H1 (cell line): ENCODE results near the gene VDR. TPM values are rescaled to one million over a fixed set of nuclear protein-coding genes. Genes with fewer than 3 reads are reported as not detected.

Experiments
- CTCF ChIA-PET: fragments of 300-600 bp; sonication (Branson Sonifier 250); formaldehyde crosslinking; loops from one replicate; lab custom pipeline; 2021; ENCODE audit not compliant: partially characterized antibody; lab: Charles Lee
- POLR2A ChIA-PET: fragments of 300-600 bp; sonication (Branson Sonifier 250); formaldehyde crosslinking; loops from one replicate; lab custom pipeline; 2021; ENCODE audit warnings: inconsistent platforms; ENCODE audit not compliant: partially characterized antibody; lab: Charles Lee
- DNase-seq, 2 experiments: peaks; one replicate each; pipeline versions ENCODE4 v3.0.0 to v3.0.0-alpha.2; 2010 to 2022; ENCODE audit warnings: low spot score in 2 of 2, low read depth in 1 of 2, mixed read lengths in 1 of 2
- FAIRE-seq: peaks from 2 replicates; lab custom pipeline; 2011; peaks lifted over from hg19 to GRCh38; lab: Jason Lieb, UNC
- H2AFZ ChIP-seq: 2 replicates; pipeline ENCODE4 v1.8.1; 2012; ENCODE audit warnings: low read length, inconsistent platforms
- H2AK5ac ChIP-seq: 2 replicates; pipeline ENCODE4 v1.6.1; 2013; ENCODE audit warnings: low read depth, low read length
- H2BK120ac ChIP-seq: replicated peaks from 2 replicates; pipeline ENCODE3; 2013; ENCODE audit warnings: low read depth, low read length, inconsistent platforms
- H2BK12ac ChIP-seq: 2 replicates; pipeline ENCODE4 v1.6.1; 2013; ENCODE audit warnings: low read depth, low read length
- H2BK15ac ChIP-seq: 2 replicates; pipeline ENCODE4 v1.6.1; 2013; ENCODE audit warnings: low read length
- H2BK20ac ChIP-seq: 2 replicates; pipeline ENCODE4 v1.6.1; 2013; ENCODE audit warnings: low read length
- H2BK5ac ChIP-seq: 2 replicates; pipeline ENCODE4 v1.6.1; 2013; ENCODE audit warnings: low read depth, low read length
- H3K14ac ChIP-seq: 2 replicates; pipeline ENCODE4 v1.6.1; 2013; ENCODE audit warnings: inconsistent platforms; ENCODE audit not compliant: insufficient read length
- H3K18ac ChIP-seq: 2 replicates; pipeline ENCODE4 v1.6.1; 2013; ENCODE audit warnings: low read length; ENCODE audit errors: extremely low read depth
- H3K23ac ChIP-seq: 2 replicates; pipeline ENCODE4 v1.6.1; 2013; ENCODE audit warnings: inconsistent platforms; ENCODE audit not compliant: insufficient read length
- H3K23me2 ChIP-seq: 2 replicates; pipeline ENCODE4 v1.6.1; 2013; ENCODE audit warnings: low read depth, low read length
- H3K27ac ChIP-seq: 2 replicates; pipeline ENCODE4 v1.6.1; 2011; ENCODE audit warnings: low read depth, low read length, inconsistent platforms
- H3K27me3 ChIP-seq, 4 experiments: replicated peaks in 1 of 4; 1 replicate in 1 of 4; 2 replicates in 3 of 4; pipeline versions ENCODE4 v1.6.1 to v1.8.1; 2011 to 2013; ENCODE audit warnings: low read length in 3 of 4, mild to moderate bottlenecking in 3 of 4, inconsistent platforms in 2 of 4, mixed read lengths in 2 of 4, moderate library complexity in 1 of 4; ENCODE audit not compliant: control insufficient read depth in 3 of 4, insufficient read depth in 3 of 4; ENCODE audit errors: extremely low read depth in 1 of 4
- H3K36me3 ChIP-seq, 4 experiments: 2 replicates each; pipeline versions ENCODE4 v1.6.1 to v1.8.1; 2011 to 2013; ENCODE audit warnings: mild to moderate bottlenecking in 4 of 4, low read length in 3 of 4, moderate library complexity in 2 of 4, control low read depth in 1 of 4, inconsistent platforms in 1 of 4; ENCODE audit not compliant: insufficient read depth in 4 of 4, control insufficient read depth in 2 of 4
- H3K4ac ChIP-seq: replicated peaks from 2 replicates; pipeline ENCODE3; 2013; ENCODE audit warnings: low read length, low read depth, mixed read lengths, inconsistent platforms; ENCODE audit not compliant: insufficient read length
- H3K4me1 ChIP-seq, 4 experiments: replicated peaks in 1 of 4; 1 replicate in 1 of 4; 2 replicates in 3 of 4; pipeline versions ENCODE4 v1.6.1 to v1.8.1; 2011 to 2013; ENCODE audit warnings: low read length in 3 of 4, inconsistent platforms in 2 of 4, mixed read lengths in 1 of 4; ENCODE audit not compliant: insufficient read depth in 4 of 4, control insufficient read depth in 3 of 4
- H3K4me2 ChIP-seq, 2 experiments: 2 replicates each; pipeline versions ENCODE4 v1.6.1 to v1.8.1; 2011 to 2013; ENCODE audit warnings: low read depth in 2 of 2, low read length in 2 of 2, control low read depth in 1 of 2, inconsistent platforms in 1 of 2, mild to moderate bottlenecking in 1 of 2; ENCODE audit not compliant: insufficient read depth in 1 of 2
- H3K4me3 ChIP-seq, 4 experiments: fragments of 200-600, 300-600 bp in 1 of 4; sonication (generic), shearing (Covaris generic), sonication (Bioruptor Twin) in 1 of 4; 2 replicates each; pipeline versions ENCODE4 v1.5.1 to v1.8.1; 2011 to 2016; ENCODE audit warnings: low read length in 4 of 4, low read depth in 3 of 4, control low read depth in 2 of 4, inconsistent platforms in 2 of 4, mild to moderate bottlenecking in 2 of 4, mixed read lengths in 1 of 4, moderate library complexity in 1 of 4; ENCODE audit not compliant: insufficient read depth in 2 of 4; ENCODE audit errors: extremely low read depth in 1 of 4
- H3K56ac ChIP-seq: replicated peaks from 2 replicates; pipeline ENCODE3; 2013; ENCODE audit warnings: low read depth, mild to moderate bottlenecking, mixed read lengths, low read length, inconsistent platforms; ENCODE audit not compliant: insufficient read length
- H3K79me1 ChIP-seq: 2 replicates; pipeline ENCODE4 v1.6.1; 2013; ENCODE audit warnings: low read depth, low read length, control low read depth
- H3K79me2 ChIP-seq, 2 experiments: 2 replicates each; pipeline versions ENCODE4 v1.6.1 to v1.8.1; 2012 to 2013; ENCODE audit warnings: low read length in 2 of 2, mild to moderate bottlenecking in 2 of 2, inconsistent platforms in 1 of 2; ENCODE audit not compliant: insufficient read depth in 2 of 2, control insufficient read depth in 1 of 2
- H3K9ac ChIP-seq, 4 experiments: replicated peaks in 1 of 4; 1 replicate in 1 of 4; 2 replicates in 3 of 4; pipeline versions ENCODE4 v1.6.1 to v1.8.1; 2011 to 2013; ENCODE audit warnings: low read depth in 3 of 4, low read length in 3 of 4, control low read depth in 2 of 4, mild to moderate bottlenecking in 2 of 4, moderate library complexity in 2 of 4, inconsistent platforms in 1 of 4; ENCODE audit errors: extremely low read depth in 1 of 4
- H3K9me3 ChIP-seq, 2 experiments: 2 replicates each; pipeline versions ENCODE4 v1.6.1 to v1.8.1; 2012 to 2013; ENCODE audit warnings: mild to moderate bottlenecking in 2 of 2, moderate library complexity in 2 of 2, control low read depth in 1 of 2, inconsistent platforms in 1 of 2, low read depth in 1 of 2, low read length in 1 of 2, mixed read lengths in 1 of 2; ENCODE audit not compliant: insufficient read depth in 2 of 2
- H4K20me1 ChIP-seq, 2 experiments: replicated peaks in 1 of 2; 2 replicates each; pipeline versions ENCODE3 to v1.8.1; 2011 to 2013; ENCODE audit warnings: inconsistent platforms in 2 of 2, low read length in 2 of 2, mild to moderate bottlenecking in 1 of 2; ENCODE audit not compliant: insufficient read depth in 2 of 2, control insufficient read depth in 1 of 2
- H4K5ac ChIP-seq: 2 replicates; pipeline ENCODE4 v1.6.1; 2013; ENCODE audit warnings: low read length, low read depth, mixed read lengths, inconsistent platforms; ENCODE audit not compliant: insufficient read length
- H4K8ac ChIP-seq: 2 replicates; pipeline ENCODE4 v1.8.0; 2013; ENCODE audit warnings: mild to moderate bottlenecking, moderate library complexity, low read length, inconsistent platforms; ENCODE audit not compliant: insufficient read depth; ENCODE audit errors: extremely low read depth
- H4K91ac ChIP-seq: replicated peaks from 2 replicates; pipeline ENCODE3; 2013; ENCODE audit warnings: low read length, mixed read lengths, inconsistent platforms; ENCODE audit not compliant: insufficient read length
- EGR1 ChIP-seq: IDR thresholded peaks from 2 replicates; pipeline ENCODE4 v1.6.1; 2011; ENCODE audit warnings: low read depth, low read length, borderline replicate concordance
- EZH2 ChIP-seq: fragments of 200-600 bp; sonication (generic); IDR thresholded peaks from 2 replicates; pipeline ENCODE4 v1.7.1; 2012; ENCODE audit warnings: low read depth, mild to moderate bottlenecking, moderate library complexity, low read length, inconsistent platforms; ENCODE audit not compliant: severe bottlenecking
- FOSL1 ChIP-seq: IDR thresholded peaks from 2 replicates; pipeline ENCODE4 v1.6.1; 2011; ENCODE audit warnings: mild to moderate bottlenecking, low read depth, low read length, moderate library complexity; ENCODE audit not compliant: insufficient read depth
- GABPA ChIP-seq: IDR thresholded peaks from 2 replicates; pipeline ENCODE4 v1.6.1; 2011; ENCODE audit warnings: mild to moderate bottlenecking, low read length, moderate library complexity, borderline replicate concordance; ENCODE audit not compliant: insufficient read depth
- HDAC2 ChIP-seq, 2 experiments: fragments of 300-600 bp in 1 of 2; sonication (generic) in 1 of 2; IDR thresholded peaks; 2 replicates each; pipeline ENCODE4 v1.6.1; 2011 to 2012; ENCODE audit warnings: low read depth in 2 of 2, low read length in 2 of 2, mild to moderate bottlenecking in 2 of 2, moderate library complexity in 2 of 2, borderline replicate concordance in 1 of 2, inconsistent platforms in 1 of 2
- MAFK ChIP-seq: IDR thresholded peaks from 2 replicates; pipeline ENCODE4 v1.6.1; 2012; ENCODE audit warnings: low read depth, mild to moderate bottlenecking, improper control_type of control experiment, low read length
- PHF8 ChIP-seq: fragments of 200-600 bp; sonication (generic); conservative IDR thresholded peaks from 2 replicates; pipeline ENCODE4 v1.7.1; 2012; ENCODE audit warnings: low read depth, mild to moderate bottlenecking, inconsistent platforms, low read length, moderate library complexity
- RXRA ChIP-seq: IDR thresholded peaks from 2 replicates; pipeline ENCODE4 v1.6.1; 2011; ENCODE audit warnings: low read depth, mild to moderate bottlenecking, low read length, moderate library complexity; ENCODE audit not compliant: insufficient read depth
- SP1 ChIP-seq: IDR thresholded peaks from 2 replicates; pipeline ENCODE4 v1.6.1; 2011; ENCODE audit warnings: low read depth, low read length
- WGBS, 2 experiments: shearing (Covaris generic) in 1 of 2; methylation state at CpG; one replicate each; pipeline versions ENCODE4 v1.1.6 to v1.1.7; 2013 to 2015; ENCODE audit warnings: low lambda C conversion rate in 2 of 2, mixed read lengths in 2 of 2, inconsistent platforms in 1 of 2, low coverage in 1 of 2, missing lambda C conversion rate in 1 of 2; ENCODE audit not compliant: insufficient replicate concordance in 2 of 2, insufficient coverage in 1 of 2, insufficient read length in 1 of 2; ENCODE audit errors: extremely low coverage in 1 of 2, missing lambda C conversion rate in 1 of 2; 5-methylcytosine and 5-hydroxymethylcytosine counted together
- polyA plus RNA-seq, 7 experiments: library from polyadenylated mRNA; depleted of rRNA in 3 of 7; stranded (reverse) in 5 of 7; unstranded in 2 of 7; fragments of >200 nt in 5 of 7; fragments of 200-250 nt in 2 of 7; gene quantifications; 1 replicate in 5 of 7; 2 replicates in 1 of 7; 4 replicates in 1 of 7; pipeline versions ENCODE4 v1.2.1 to v1.2.3, GENCODE V29; 2011 to 2013; ENCODE audit warnings: missing spikeins in 2 of 7, mixed read lengths in 2 of 7
- total RNA-seq: library from RNA; stranded (reverse); fragmentation: NEBNext Ultra II Directional; extraction: Animal tissue kit (Norgen Biotek cat#: 25700); gene quantifications from 2 replicates; pipeline ENCODE4 v1.2.1, GENCODE V29; 2021

The VDR gene
- total and polyA plus RNA-seq, 2 of the 8 experiments (the other 6 are each of a cell fraction or from before 2014, with no cell fraction given) = 0.44 to 0.65 TPM

- H4K20me1 ChIP-seq = peaks cover 0 to 2% of the 10 kb centered on the region in 2 experiments
- H3K18ac ChIP-seq = no peak overlapping the region; the same call in 1 of the 2 replicates
- H2BK20ac ChIP-seq = no peak overlapping the region
- no peak overlapping the region for H3K9ac ChIP-seq
- no peaks in the 10 kb centered on the region for H3K9me3 ChIP-seq
- TF ChIP-seq HDAC2 (IDR thresholded peaks at IDR 0.05; ENCODE audit: borderline replicate concordance in 1 of 2, low read depth in 2 of 2, low read length in 2 of 2) (no peak), FOSL1 (no peak), EZH2 (no peak), GABPA (no peak), EGR1 (no peak), PHF8 (no peak), SP1 (no peak), MAFK (no peak), RXRA (no peak)
- H2BK15ac ChIP-seq = no peak overlapping the region
- no peaks in the 10 kb centered on the region for H3K79me2 ChIP-seq
- no peak overlapping the region for H3K4me3 ChIP-seq
- H3K23me2 ChIP-seq = peaks cover 6% of the 10 kb centered on the region
- no peak overlapping the region for H3K14ac ChIP-seq
- no peaks in the 10 kb centered on the region for H3K36me3 ChIP-seq
- no peak overlapping the region for H3K23ac ChIP-seq
- 92% methylated on average over 10 of the region's 10 CpGs; no CpG with 5 or more reads in 1 of the 2 experiments for whole genome bisulfite sequencing, 2 experiments
- H2BK5ac ChIP-seq = no peak overlapping the region
- no peak overlapping the region for H3K4ac ChIP-seq
- CTCF ChIA-PET = interaction anchor here (0.7 to 2.5 kb wide), 11 partner anchors 13 to 248 kb away, joined by 3 to 10 read pairs (median 3); partner anchors contain the start of genes TMEM106C and VDR
- H3K27ac ChIP-seq = no peak overlapping the region
- peaks cover 0 to 24% (median 16%) of the 10 kb centered on the region in 4 experiments; a peak in 5 of 7 replicates for H3K27me3 ChIP-seq
- H2AK5ac ChIP-seq = no peak overlapping the region
- H3K4me1 ChIP-seq = peaks cover 0 to 16% (median 13%) of the 10 kb centered on the region in 4 experiments; a peak in 5 of 7 replicates
- POLR2A ChIA-PET = interaction anchor here (0.6 kb wide), 2 partner anchors 258 to 310 kb away, joined by 3 to 4 read pairs; no protein-coding TSS in a partner anchor
- DNase-seq (no peak), FAIRE-seq (no peak)
- H4K8ac ChIP-seq = no peak overlapping the region
- no peak overlapping the region for H4K91ac ChIP-seq
- no peak overlapping the region for H2AFZ ChIP-seq
- H2BK12ac ChIP-seq = peak overlapping the region; percentile 68; the same call in 1 of the 2 replicates
- H3K4me2 ChIP-seq = no peak overlapping the region; a peak in 1 of 4 replicates
- H2BK120ac ChIP-seq = no peak overlapping the region
- H4K5ac ChIP-seq = no peak overlapping the region
- no peak overlapping the region for H3K56ac ChIP-seq
- H3K79me1 ChIP-seq = no peaks in the 10 kb centered on the region
Observed at GRCh38 chr12:47940773-47941474, 36.1 kb upstream of the VDR start.
